NCI-H774 (cell line): Measurements from ENCODE around the gene SYNPO.

Source experiments
- DNase-seq: peaks from one replicate; lab custom pipeline; 2025; lab: John Stamatoyannopoulos, UW

Gene SYNPO

GRCh38 chr5:150640311-150641005 lies at the start of gene SYNPO:
Gene SYNPO (plus strand): TSS chr5:150640660. CDS start chr5:150648276, 7,616 bp downstream.
- DNase-seq, result no peak

DNA sequence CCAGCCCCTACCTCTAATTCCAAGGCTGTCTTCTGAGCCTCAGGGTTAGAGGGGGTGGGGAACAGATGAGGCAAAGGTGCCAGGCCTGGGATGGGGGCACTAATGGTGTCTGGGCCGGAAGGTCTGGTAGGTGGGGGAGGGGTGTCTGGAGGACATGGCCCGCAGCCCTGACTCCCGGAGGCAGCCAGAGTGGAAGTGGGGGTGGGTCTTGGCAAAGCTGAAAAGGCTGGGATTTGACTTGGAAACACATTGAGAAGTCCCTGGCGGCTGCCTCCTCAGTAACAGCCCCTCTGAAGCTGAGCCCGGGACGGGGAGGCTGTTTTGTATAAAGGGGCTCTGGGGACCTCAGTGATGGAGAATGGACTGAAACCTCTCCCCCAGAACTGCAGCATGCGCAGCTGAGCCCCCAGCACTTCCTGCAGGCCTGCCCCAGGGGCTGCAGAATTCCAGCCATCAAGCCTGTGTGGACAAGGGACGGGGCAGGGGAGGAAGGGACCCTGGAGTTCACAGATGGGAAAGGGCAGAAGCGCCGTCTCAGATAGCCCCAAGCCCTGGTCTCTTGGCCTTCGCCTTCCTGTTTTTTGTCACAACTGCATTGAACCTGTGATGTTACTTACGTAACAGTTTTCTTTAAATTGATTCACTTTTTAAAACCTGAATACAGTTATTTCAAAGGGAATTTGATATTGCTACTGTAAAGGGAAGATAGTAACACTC lies 49.3 kb upstream of the SYNPO start:
- no peak for DNase-seq

- DNase-seq, result no peak
These were observed 46.9 kb upstream of the SYNPO start for GRCh38 chr5:150593593-150593992.

- DNase-seq, result no peak
These were observed 46.5 kb upstream of the SYNPO start for GRCh38 chr5:150593996-150594395.

GRCh38 chr5:150595466-150596031 lies 44.9 kb upstream of the SYNPO start:
- DNase-seq, result no peak

DNA sequence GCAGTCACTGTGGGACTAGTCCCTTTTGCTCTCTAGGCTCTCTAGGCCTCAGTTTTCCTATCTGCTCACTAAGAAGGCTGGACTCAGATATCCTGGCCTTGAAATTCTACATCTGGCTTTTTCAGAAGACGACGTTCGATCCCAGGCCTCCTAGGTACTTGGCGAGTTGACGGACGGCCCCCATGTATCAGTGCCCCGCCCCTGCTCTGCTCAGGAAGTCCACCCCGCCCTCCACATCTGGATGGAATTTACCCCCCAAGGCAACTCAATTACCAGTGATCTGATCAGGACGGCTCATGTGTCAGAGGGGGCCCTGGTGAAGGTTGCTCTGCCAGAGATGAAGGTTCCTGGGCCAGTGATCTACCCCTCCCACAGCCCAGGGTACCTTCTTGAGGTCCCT lies 44.1 kb upstream of the SYNPO start:
- DNase-seq, result no peak

DNA sequence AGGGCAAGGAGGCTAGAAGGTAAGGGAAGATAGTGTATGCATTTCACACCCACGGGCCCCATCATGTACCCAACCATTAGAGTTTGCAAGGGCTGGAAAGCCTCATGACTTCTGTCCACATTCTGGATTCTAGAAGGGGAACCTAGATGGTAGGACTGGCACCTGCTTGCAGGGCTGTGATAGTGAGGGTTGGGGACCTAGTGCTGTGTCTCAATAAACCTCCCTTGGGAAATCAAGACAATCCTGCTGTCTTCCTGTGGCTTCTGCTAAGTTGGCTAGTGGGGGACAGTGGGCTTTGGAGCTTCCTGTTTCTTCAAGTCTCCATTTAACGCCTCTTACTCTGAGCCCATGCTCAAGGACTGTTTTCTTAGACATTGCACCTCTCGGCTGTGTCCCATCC lies 43.6 kb upstream of the SYNPO start:
- DNase-seq, result no peak

DNA sequence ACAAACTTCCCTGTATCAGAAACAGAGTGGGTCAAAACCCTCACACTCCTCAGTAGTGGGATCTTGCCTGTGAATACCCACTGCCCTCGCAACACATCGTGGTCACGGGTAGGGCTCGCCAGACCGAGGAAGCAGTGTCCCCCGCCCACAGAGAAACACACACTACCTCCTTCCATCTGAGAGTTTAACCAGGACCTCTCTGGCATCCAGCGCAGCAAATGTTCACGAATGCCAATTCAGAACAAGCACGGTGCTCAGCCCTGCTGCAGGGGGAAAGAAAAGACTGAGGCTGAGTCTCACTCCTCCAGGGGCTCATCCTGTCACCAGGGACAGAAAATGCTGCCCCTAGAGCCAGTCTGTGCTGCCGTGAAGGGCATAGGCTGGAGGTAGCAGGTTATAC lies 42.5 kb upstream of the SYNPO start:
- no peak for DNase-seq

DNA sequence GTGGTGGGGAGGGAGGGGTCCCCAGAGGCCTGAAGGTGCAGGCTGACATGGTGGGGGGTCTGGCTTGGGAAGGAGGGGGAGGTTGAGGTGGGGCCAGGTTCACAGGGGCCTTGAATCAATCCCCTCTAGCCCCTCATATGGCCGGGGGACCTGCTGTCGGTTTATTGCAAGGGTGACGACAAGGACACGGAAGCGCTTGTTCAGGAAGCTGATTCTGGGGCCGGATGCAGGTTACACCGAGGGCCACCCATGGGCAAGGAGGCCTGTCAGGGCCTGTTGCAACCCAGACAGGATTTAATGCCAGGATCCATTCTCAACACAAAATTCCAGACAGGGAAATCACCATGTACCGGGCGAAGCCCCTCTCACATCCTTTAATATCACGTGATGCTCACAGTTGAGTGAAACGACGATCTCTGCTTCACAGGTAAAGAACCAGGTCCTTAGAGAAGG lies 41.6 kb upstream of the SYNPO start:
- DNase-seq, result no peak

- no peak for DNase-seq
These were observed 41.2 kb upstream of the SYNPO start for GRCh38 chr5:150599281-150599680.

DNA sequence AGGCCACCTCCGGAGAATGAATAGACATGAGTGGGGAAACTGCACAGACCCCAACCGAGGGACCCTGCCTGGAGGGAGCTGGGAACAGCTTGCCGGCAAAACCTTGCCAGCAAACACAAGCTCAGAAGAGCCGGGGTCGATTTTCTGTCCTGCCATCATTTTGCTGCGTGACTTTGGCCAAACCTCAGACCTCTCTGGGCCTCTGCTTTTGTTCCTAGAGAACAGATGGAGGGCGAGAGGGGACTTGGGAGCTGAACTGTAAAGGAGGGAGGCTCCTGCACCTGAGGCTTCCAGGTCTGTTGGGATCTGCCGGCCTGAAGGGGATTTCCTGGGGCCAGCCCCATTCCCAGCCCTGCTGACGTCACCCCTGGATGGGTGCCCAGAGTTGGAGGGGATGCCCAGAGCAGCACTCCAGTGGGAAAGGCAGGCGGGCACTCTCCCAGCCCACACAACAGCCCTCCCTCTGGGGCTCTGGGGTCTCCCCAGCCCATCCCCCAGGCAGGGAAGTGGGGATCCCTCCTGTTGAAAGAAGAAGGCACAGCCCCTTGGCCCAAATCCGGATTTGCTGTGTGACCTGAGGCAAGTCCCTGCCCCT lies 40.4 kb upstream of the SYNPO start:
- DNase-seq, result peak; percentile 7

DNA sequence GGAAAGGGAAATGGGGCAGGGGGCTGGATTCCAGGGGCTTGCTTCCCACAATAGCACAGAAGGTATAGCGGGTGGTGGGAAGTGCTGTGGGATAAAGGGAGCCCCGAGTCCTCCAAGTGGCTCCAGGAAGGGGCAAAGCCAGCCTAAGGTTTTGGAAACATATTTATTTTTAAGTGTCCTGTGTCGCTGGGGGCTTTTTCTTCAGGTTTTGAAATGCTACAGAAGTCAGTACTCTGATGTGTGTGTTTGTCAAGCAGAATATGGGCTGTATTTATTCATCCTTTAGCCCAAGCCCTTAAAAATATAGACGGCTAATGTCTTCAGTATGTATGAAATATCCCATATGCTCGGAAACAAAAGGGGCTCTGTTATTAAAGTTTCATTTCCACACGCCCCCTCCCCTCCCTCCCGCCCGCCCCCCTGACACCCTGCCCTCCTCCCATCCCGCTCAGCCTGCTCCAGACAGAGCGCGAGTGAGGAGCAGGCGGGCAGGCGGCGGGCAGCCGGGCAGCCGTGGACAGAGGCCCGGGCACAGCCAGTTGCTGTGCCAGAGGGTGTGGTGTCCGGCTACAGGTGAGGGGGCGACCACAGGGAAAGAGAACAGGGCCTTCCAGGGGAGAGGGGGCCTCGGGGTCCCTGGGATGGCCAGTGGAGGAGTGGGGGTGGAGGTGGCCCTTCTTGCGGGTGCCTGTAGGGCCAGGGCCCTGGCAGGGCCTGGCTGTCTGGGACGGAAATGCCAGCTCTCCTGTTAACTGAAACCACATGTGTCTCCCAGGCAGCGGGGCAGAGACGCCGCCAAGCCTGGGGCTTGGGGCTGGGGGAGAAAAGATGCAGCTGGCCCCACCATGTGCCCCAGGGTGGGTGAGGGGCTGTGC lies 39.6 kb upstream of the SYNPO start:
- no peak for DNase-seq

DNA sequence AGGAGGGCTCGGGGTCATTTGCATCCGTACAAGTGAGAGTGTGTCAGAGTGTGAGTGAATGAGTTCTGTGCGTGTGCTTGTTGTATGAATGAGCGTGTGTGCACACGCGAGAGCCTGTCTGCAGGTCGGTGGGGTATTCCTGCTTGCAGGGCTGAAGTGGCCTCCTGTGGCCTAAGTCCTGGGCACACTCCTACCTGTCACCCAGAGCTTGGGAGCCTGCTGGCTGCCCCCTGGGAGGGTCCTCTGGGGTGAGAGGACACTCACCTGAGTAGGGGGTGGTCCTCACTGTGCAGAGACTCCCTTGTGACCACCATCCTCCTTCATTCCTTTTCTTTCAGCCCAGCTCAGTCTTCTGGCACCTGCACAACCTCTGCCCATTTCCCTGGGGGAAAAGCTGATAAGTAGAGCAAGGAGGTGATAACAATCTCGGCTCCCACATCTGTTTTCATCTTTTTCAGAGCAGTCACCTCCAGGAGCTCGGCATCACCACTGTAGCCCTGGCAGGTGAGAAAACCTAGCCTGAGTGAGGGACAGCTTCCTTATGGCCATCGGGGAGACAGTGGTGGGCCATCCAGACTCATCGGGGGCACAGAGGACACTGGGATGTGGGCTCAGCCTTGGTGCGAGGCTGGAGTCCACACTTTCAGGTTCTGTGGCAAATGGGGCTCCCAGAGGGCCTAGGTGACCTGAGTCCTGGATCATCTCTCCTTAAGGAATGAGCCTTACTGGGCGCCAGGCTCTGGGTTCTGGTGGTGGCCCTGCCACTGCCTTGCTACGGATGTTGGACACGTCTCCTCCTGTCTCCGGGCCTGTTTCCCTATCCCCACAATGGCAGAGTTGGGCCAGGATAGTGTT lies 38.7 kb upstream of the SYNPO start:
- DNase-seq, result no peak

GRCh38 chr5:150603052-150603451 lies 37.4 kb upstream of the SYNPO start:
- no peak for DNase-seq

DNA sequence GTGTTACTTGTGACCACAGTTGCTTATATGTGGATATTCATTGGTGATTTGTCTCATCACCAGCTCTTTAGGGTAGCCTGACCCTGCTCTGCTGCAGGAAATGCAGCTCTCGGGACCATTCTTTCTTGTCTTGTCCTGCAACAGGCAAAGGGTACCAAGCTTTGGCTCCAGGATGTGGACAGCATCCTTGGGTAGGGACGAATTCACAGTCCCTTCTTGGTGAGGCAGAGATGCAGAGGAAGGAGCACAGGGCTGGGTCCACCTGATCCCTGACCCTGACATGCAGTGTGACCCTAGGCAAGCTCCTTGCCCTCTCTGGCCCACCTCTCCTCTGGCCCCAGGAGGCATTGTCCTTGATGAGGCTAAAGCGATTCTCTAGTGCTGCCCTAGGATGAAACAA lies 37.0 kb upstream of the SYNPO start:
- no peak for DNase-seq

DNA sequence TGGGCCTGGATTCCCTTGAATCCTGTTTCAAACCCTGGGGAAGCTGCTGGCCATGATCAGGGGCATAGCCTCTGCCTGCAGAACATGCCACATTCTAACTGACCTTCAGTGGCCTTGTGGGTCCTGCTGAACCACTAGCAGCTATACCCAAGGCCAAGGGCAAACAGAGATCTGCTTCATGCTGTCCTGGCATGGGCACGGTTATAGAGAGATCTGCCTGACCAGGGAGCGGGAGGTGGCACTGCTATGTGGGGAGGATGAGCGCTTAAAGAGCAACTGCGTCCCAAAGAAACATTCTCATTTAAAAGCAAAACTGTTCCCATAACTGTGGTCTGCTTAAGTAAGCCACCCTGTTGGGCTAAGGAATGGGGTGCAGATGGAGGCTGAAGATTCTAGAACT lies 36.5 kb upstream of the SYNPO start:
- no peak for DNase-seq

- no peak for DNase-seq
These were observed 35.5 kb upstream of the SYNPO start for GRCh38 chr5:150604894-150605440.

DNA sequence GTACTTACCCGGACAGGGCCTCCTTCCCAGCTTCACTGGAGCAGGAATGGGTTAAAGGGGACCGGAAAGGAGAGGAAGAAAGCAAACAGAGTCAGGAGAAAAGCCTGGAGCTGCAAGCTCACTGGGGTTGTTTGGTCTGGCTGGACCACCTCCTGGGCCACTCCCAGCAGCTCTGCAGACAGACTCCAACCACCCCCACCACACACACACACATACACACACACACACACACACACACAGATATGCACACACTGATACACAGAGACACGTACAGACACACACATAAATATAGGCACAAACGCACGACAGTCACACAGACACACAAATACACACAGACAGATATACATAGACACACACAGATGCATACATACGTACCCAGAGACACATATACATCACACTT lies 34.9 kb upstream of the SYNPO start:
- DNase-seq, result no peak

- no peak for DNase-seq
These were observed 34.0 kb upstream of the SYNPO start for GRCh38 chr5:150606476-150606875.

DNA sequence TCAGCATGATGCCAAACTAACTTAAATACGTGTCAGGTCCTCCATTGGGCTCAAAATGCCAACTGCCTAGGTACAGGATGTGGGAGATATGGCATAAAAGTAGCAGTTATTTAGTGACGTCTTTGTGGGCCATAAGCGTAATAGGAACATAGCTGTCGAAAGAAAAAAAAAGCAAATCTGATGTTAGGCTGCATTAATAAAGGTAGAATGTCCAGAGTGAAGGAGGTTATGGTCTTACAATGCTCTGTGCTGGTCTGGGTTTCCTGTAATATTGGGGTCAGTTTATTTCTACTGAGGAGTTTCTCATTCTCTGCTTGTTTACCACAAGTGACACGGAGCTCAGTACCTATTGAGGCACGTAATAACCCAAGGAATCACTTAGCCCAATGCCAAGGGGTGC lies 33.4 kb upstream of the SYNPO start:
- no peak for DNase-seq

DNA sequence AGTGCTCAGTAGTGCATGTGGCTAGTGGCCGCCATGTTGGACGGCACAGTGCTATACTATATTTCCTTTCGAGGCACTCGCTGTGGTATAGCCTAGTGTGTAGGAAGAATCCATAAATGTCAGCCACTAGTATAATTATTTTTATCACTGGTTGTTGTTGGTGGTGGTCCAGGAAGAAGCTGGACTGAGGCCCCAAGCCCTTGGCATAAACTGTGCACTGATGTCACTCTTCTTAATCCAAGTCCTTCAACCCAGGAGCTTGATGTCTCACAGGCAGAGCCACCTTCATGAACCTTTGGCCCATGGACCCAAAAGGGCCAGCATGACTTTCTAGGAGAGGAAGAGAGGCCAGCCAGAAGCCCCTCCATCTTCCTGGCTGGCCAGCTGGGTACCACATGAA lies 32.5 kb upstream of the SYNPO start:
- no peak for DNase-seq
